ENCODE results near the gene NUCB1.
"Not testable (repeated sequence)": the region's sequence is repeated elsewhere in the genome, so short reads cannot be mapped to it uniquely, and the experiment has no call there.

NUCB1 gene

GRCh38 chr19:48905664-48906063 is 5.6 kb downstream of the NUCB1 start:
- no peak for DNase-seq
- H3K27ac ChIP-seq (ENCODE audit: insufficient read depth, low read length, poor library complexity, severe bottlenecking): no peak overlapping the region
- no peaks in the 10 kb centered on the region for H3K9me3 ChIP-seq (ENCODE audit: control insufficient read depth, low read length)
- no peaks in the 10 kb centered on the region for H3K27me3 ChIP-seq (replicated peaks; ENCODE audit: control insufficient read depth, insufficient read depth, low read length, poor library complexity, severe bottlenecking)
- H3K4me1 ChIP-seq (ENCODE audit: control insufficient read depth, insufficient read depth, low read length, poor library complexity, severe bottlenecking): no peaks in the 10 kb centered on the region
- H3K4me3 ChIP-seq (ENCODE audit: insufficient read depth, low read depth, low read length, poor library complexity, severe bottlenecking): no peak overlapping the region
- H3K36me3 ChIP-seq (ENCODE audit: control insufficient read depth, insufficient read depth, low read length): peaks cover 31% of the 10 kb centered on the region

DNA sequence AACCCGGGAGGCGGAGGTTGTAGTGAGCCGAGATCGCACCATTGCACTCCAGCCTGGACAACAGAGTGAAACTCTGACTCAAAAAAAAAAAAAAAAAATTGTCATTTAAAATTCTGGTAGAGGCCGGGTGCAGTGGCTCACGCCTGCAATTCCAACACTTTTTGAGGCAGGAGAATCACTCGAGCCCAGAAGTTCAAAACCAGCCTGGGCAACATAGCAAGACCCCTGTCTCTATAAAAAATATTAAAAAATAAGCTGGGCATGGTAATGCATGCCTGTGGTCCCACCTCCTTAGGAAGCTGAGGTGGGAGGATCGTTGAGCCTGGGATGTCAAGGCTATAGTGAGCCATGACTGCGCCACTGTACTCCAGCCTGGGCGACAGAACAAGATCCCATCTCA is 6.2 kb downstream of the NUCB1 start:
- DNase-seq: no peak
- H3K4me1 ChIP-seq (ENCODE audit: control insufficient read depth, insufficient read depth, low read length, poor library complexity, severe bottlenecking): no peaks in the 10 kb centered on the region
- H3K36me3 ChIP-seq (ENCODE audit: control insufficient read depth, insufficient read depth, low read length): peaks cover 37% of the 10 kb centered on the region

GRCh38 chr19:48907671-48908070 is 7.6 kb downstream of the NUCB1 start:
- no peak overlapping the region for H3K4me3 ChIP-seq (ENCODE audit: insufficient read depth, low read depth, low read length, poor library complexity, severe bottlenecking)
- no peak for DNase-seq
- no peak overlapping the region for H3K27ac ChIP-seq (ENCODE audit: insufficient read depth, low read length, poor library complexity, severe bottlenecking)
- H3K4me1 ChIP-seq (ENCODE audit: control insufficient read depth, insufficient read depth, low read length, poor library complexity, severe bottlenecking): no peaks in the 10 kb centered on the region
- no peaks in the 10 kb centered on the region for H3K9me3 ChIP-seq (ENCODE audit: control insufficient read depth, low read length)
- H3K27me3 ChIP-seq (replicated peaks; ENCODE audit: control insufficient read depth, insufficient read depth, low read length, poor library complexity, severe bottlenecking): no peaks in the 10 kb centered on the region
- peaks cover 50% of the 10 kb centered on the region for H3K36me3 ChIP-seq (ENCODE audit: control insufficient read depth, insufficient read depth, low read length)

More for the DNA sequence above, 6.2 kb downstream of the NUCB1 start:
- Histone ChIP-seq H3K27ac (ENCODE audit: insufficient read depth, low read length, poor library complexity, severe bottlenecking) (no peak overlapping the region), H3K27me3 (replicated peaks; ENCODE audit: control insufficient read depth, insufficient read depth, low read length, poor library complexity, severe bottlenecking) (no peaks in the 10 kb centered on the region), H3K4me3 (ENCODE audit: insufficient read depth, low read depth, low read length, poor library complexity, severe bottlenecking) (no peak overlapping the region), H3K9me3 (ENCODE audit: control insufficient read depth, low read length) (no peaks in the 10 kb centered on the region)

DNA sequence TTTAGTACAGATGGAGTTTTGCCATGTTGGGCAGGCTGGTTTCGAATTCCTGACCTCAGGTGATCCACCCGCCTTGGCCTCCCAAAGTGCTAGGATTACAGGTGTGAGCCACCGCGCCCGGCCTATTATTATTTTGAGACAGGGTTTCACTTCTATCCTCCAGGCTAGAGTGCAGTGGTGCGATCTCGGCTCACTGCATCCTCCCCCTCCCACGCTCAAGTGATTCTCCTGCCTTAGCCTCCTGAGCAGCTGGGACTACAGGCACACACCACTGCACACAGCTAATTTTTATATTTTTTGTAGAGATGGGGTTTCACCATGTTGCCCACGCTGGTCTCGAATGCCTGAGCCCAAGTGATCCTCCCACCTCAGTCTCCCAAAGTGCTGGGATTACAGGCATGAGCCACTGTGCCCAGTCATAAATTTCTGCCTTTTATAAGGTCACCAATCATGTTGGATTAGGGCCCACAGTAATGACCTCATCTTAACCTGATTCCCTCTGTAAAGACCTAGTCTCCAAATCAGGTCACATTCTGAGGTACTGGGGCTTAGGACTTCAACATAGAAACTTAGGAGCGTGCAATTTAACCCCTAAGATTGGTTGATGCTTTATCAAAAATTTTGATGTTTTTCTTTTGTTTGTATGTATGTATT is 9.4 kb downstream of the NUCB1 start:
- H3K36me3 ChIP-seq (ENCODE audit: control insufficient read depth, insufficient read depth, low read length): peaks cover 67% of the 10 kb centered on the region
- DNase-seq: not testable (repeated sequence)

DNA sequence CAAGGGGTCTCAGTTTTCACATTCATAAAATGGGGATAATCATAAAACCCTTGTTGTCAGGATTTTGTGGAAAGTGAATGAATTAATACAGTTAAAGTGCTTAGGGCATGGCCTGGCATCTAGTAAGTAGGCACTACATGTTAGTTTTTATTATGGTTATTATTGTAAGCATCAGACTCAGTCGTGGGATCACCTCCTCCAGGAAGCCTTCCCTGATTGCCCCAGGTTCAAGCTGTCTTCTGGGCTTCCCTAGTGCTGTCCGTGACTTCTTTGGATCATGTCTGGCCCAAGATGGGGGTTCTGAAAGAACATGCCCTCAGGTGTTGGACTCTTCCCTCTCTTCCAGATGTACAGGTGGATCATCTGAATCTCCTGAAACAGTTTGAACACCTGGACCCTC is 10.7 kb downstream of the NUCB1 start:
- no peak for DNase-seq
- Histone ChIP-seq H3K4me3 (ENCODE audit: insufficient read depth, low read depth, low read length, poor library complexity, severe bottlenecking) (no peak overlapping the region), H3K36me3 (ENCODE audit: control insufficient read depth, insufficient read depth, low read length) (peaks cover 59% of the 10 kb centered on the region), H3K4me1 (ENCODE audit: control insufficient read depth, insufficient read depth, low read length, poor library complexity, severe bottlenecking) (no peaks in the 10 kb centered on the region), H3K9me3 (ENCODE audit: control insufficient read depth, low read length) (no peaks in the 10 kb centered on the region), H3K27ac (ENCODE audit: insufficient read depth, low read length, poor library complexity, severe bottlenecking) (no peak overlapping the region), H3K27me3 (replicated peaks; ENCODE audit: control insufficient read depth, insufficient read depth, low read length, poor library complexity, severe bottlenecking) (no peaks in the 10 kb centered on the region)

More for the DNA sequence above, 9.4 kb downstream of the NUCB1 start:
- H3K9me3 ChIP-seq (ENCODE audit: control insufficient read depth, low read length); H3K27ac ChIP-seq (ENCODE audit: insufficient read depth, low read length, poor library complexity, severe bottlenecking); H3K4me3 ChIP-seq (ENCODE audit: insufficient read depth, low read depth, low read length, poor library complexity, severe bottlenecking); H3K27me3 ChIP-seq (replicated peaks; ENCODE audit: control insufficient read depth, insufficient read depth, low read length, poor library complexity, severe bottlenecking); H3K4me1 ChIP-seq (ENCODE audit: control insufficient read depth, insufficient read depth, low read length, poor library complexity, severe bottlenecking): not testable (repeated sequence)

DNA sequence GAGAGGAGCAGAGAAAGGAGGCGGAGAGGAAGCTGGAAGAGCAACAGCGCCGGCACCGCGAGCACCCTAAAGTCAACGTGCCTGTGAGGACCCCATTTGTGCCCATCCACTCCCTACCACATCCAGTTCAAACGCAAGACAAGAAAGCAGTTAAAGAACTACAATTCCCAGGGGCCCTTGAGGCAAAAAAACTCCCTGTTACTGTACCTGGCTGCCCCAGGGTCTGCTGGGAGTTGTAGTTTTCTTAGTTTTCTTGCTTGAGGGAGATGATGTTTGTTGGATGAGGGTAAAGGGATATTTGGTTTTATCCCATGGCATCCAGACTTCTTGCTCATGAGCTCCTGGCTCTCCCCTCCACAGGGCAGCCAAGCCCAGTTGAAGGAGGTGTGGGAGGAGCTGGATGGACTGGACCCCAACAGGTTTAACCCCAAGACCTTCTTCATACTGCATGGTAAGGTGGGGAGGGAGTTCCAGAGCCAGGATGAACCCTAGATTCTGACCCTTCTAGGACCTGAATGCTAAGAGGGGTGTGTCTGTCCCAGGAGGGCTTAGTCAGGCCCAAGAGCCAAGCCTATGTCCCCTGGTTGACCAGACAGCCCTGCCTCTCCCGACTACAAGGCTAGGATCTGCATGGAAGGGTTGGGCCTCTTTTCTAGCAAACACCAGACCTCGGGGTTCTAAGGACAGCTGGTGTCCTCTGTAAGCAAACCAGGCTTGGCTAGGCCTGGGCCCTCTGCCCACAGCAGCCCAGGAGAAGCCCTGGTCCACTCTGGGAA is 13.2 kb downstream of the NUCB1 start:
- Histone ChIP-seq H3K4me1 (ENCODE audit: control insufficient read depth, insufficient read depth, low read length, poor library complexity, severe bottlenecking) (no peaks in the 10 kb centered on the region), H3K27ac (ENCODE audit: insufficient read depth, low read length, poor library complexity, severe bottlenecking) (no peak overlapping the region), H3K4me3 (ENCODE audit: insufficient read depth, low read depth, low read length, poor library complexity, severe bottlenecking) (no peak overlapping the region), H3K36me3 (ENCODE audit: control insufficient read depth, insufficient read depth, low read length) (peaks cover 63% of the 10 kb centered on the region), H3K27me3 (replicated peaks; ENCODE audit: control insufficient read depth, insufficient read depth, low read length, poor library complexity, severe bottlenecking) (no peaks in the 10 kb centered on the region), H3K9me3 (ENCODE audit: control insufficient read depth, low read length) (no peaks in the 10 kb centered on the region)
- peak in 1 of 3 donors; percentile 12 for DNase-seq

DNA sequence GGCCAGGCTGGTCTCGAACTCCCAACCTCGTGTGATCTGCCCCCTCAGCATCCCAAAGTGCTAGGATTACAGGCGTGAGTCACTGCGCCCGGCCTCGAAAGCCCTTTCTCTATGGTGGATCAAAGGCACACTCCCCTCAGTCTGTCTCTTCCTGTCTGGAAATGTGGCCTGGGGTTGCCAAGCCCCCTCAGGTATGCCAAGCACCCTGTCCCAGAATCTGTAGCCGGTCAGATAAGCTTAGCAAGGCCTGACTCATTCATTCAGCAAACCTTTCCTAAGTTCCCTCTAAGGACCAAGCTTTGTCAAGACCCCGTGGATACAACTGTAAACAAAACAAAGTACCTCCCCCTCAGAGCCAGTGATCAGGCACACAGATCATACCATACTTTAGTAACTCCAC is 14.1 kb downstream of the NUCB1 start:
- DNase-seq: no peak
- Histone ChIP-seq H3K4me1 (ENCODE audit: control insufficient read depth, insufficient read depth, low read length, poor library complexity, severe bottlenecking) (no peaks in the 10 kb centered on the region), H3K36me3 (ENCODE audit: control insufficient read depth, insufficient read depth, low read length) (peaks cover 65% of the 10 kb centered on the region), H3K27me3 (replicated peaks; ENCODE audit: control insufficient read depth, insufficient read depth, low read length, poor library complexity, severe bottlenecking) (no peaks in the 10 kb centered on the region), H3K4me3 (ENCODE audit: insufficient read depth, low read depth, low read length, poor library complexity, severe bottlenecking) (no peak overlapping the region), H3K27ac (ENCODE audit: insufficient read depth, low read length, poor library complexity, severe bottlenecking) (no peak overlapping the region), H3K9me3 (ENCODE audit: control insufficient read depth, low read length) (no peaks in the 10 kb centered on the region)

GRCh38 chr19:48915757-48916156 is 15.6 kb downstream of the NUCB1 start:
- H3K36me3 ChIP-seq (ENCODE audit: control insufficient read depth, insufficient read depth, low read length): peaks cover 58% of the 10 kb centered on the region

GRCh38 chr19:48918071-48918470 is 18.0 kb downstream of the NUCB1 start:
- Histone ChIP-seq H3K4me3 (ENCODE audit: insufficient read depth, low read depth, low read length, poor library complexity, severe bottlenecking) (no peak overlapping the region), H3K4me1 (ENCODE audit: control insufficient read depth, insufficient read depth, low read length, poor library complexity, severe bottlenecking) (no peaks in the 10 kb centered on the region), H3K9me3 (ENCODE audit: control insufficient read depth, low read length) (no peaks in the 10 kb centered on the region), H3K27ac (ENCODE audit: insufficient read depth, low read length, poor library complexity, severe bottlenecking) (no peak overlapping the region), H3K36me3 (ENCODE audit: control insufficient read depth, insufficient read depth, low read length) (peaks cover 50% of the 10 kb centered on the region), H3K27me3 (replicated peaks; ENCODE audit: control insufficient read depth, insufficient read depth, low read length, poor library complexity, severe bottlenecking) (no peaks in the 10 kb centered on the region)
- DNase-seq: no peak

More at GRCh38 chr19:48915757-48916156, 15.6 kb downstream of the NUCB1 start:
- no peaks in the 10 kb centered on the region for H3K27me3 ChIP-seq (replicated peaks; ENCODE audit: control insufficient read depth, insufficient read depth, low read length, poor library complexity, severe bottlenecking)
- H3K9me3 ChIP-seq (ENCODE audit: control insufficient read depth, low read length): no peaks in the 10 kb centered on the region
- no peaks in the 10 kb centered on the region for H3K4me1 ChIP-seq (ENCODE audit: control insufficient read depth, insufficient read depth, low read length, poor library complexity, severe bottlenecking)
- DNase-seq: no peak
- H3K4me3 ChIP-seq (ENCODE audit: insufficient read depth, low read depth, low read length, poor library complexity, severe bottlenecking): no peak overlapping the region
- H3K27ac ChIP-seq (ENCODE audit: insufficient read depth, low read length, poor library complexity, severe bottlenecking): no peak overlapping the region

DNA sequence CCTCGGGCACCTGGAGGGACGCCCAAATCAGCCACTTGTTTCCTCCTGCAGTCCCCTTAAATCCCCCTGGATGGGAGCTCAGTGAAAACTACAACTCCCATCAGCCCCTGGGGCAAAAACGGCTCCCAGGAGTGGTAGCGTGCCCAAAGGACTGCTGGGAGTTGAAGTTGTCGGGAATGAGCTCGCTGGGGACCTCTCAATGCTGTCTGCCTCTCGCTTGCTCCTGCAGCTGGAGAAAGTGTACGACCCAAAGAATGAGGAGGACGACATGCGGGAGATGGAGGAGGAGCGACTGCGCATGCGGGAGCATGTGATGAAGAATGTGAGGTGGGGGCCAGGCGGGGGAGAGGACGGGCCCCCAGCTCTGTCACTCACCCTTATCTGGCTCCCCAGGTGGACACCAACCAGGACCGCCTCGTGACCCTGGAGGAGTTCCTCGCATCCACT is 18.7 kb downstream of the NUCB1 start:
- DNase-seq: no peak
- Histone ChIP-seq H3K9me3 (ENCODE audit: control insufficient read depth, low read length) (no peaks in the 10 kb centered on the region), H3K4me1 (ENCODE audit: control insufficient read depth, insufficient read depth, low read length, poor library complexity, severe bottlenecking) (no peaks in the 10 kb centered on the region), H3K36me3 (ENCODE audit: control insufficient read depth, insufficient read depth, low read length) (peaks cover 43% of the 10 kb centered on the region), H3K27me3 (replicated peaks; ENCODE audit: control insufficient read depth, insufficient read depth, low read length, poor library complexity, severe bottlenecking) (no peaks in the 10 kb centered on the region), H3K27ac (ENCODE audit: insufficient read depth, low read length, poor library complexity, severe bottlenecking) (no peak overlapping the region), H3K4me3 (ENCODE audit: insufficient read depth, low read depth, low read length, poor library complexity, severe bottlenecking) (no peak overlapping the region)

Measured in effector memory CD4-positive, alpha-beta T cell (primary cell).